Right atrium auricular region (tissue), 2 donors: ENCODE data around the gene LTBP1. TPM values are rescaled to one million over a fixed set of nuclear protein-coding genes. Genes with fewer than 3 reads are reported as not detected.

ENCODE experiments used
- DNase-seq: peaks from one replicate; pipeline ENCODE4 v3.0.0-alpha.2; 2019; ENCODE audit warnings: low spot score
- H3K27ac ChIP-seq, 2 donors: fragments of 200-600 bp; sonication (generic); 1 replicate in 1 of 2; 2 replicates in 1 of 2; pipeline ENCODE4 v1.5.1; 2016 to 2019
- H3K27me3 ChIP-seq, 2 donors: fragments of 200-600 bp; sonication (generic); one replicate each; pipeline versions ENCODE4 v1.5.1 to v1.6.0; 2017 to 2019
- H3K36me3 ChIP-seq: fragments of 200-600 bp; sonication (generic); one replicate; pipeline ENCODE4 v1.5.1; 2016
- H3K4me1 ChIP-seq, 2 donors: fragments of 200-600 bp; sonication (generic); one replicate each; pipeline versions ENCODE4 v1.5.1 to v1.6.0; 2017 to 2019
- H3K4me3 ChIP-seq, 2 donors: fragments of 200-600 bp; sonication (generic); 1 replicate in 1 of 2; 2 replicates in 1 of 2; pipeline ENCODE4 v1.5.1; 2017 to 2019; ENCODE audit warnings: mild to moderate bottlenecking in 1 of 2, moderate library complexity in 1 of 2
- H3K9me3 ChIP-seq, 2 donors: fragments of 200-600 bp; sonication (generic); one replicate each; pipeline ENCODE4 v1.5.1; 2019
- total RNA-seq, 2 donors: library from RNA; depleted of rRNA; stranded (reverse); fragments of >200 nt; gene quantifications; one replicate each; pipeline ENCODE4 v1.1.0, GENCODE V29; 2016
- TF ChIP-seq, protein P1 (sequence below), 2 donors: fragments of 200-600 bp; sonication (generic); IDR thresholded peaks; one replicate each; pipeline ENCODE4 v1.5.1; 2019; ENCODE audit warnings: antibody characterized with exemption in 2 of 2

LTBP1 gene
- total RNA-seq, 2 donors from 2014 or later, result 168 to 291 TPM

DNA sequence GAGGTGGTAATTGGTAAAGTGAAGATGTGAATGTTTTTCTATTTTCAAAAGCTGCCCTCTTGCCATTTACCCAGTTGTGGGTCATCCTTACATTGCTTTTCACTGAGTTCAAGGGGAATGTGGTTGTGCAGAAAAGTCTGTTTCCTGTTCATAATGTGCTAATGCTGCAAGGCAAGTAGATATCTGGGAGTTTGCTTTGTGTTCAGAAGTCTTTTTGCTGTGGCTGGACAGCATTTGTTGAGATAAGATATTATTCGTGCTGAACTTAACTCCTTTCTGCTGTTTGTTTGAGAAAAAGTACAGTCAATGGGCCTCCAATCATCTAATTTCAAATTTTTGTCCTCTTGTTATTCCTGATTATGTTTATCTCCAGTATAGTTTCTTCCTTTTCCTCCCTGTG lies 263.2 kb downstream of the LTBP1 start:
- H3K27me3 ChIP-seq, result no peaks in the 10 kb centered on the region
- no peaks in the 10 kb centered on the region for H3K9me3 ChIP-seq
- TF ChIP-seq, protein P1, sequence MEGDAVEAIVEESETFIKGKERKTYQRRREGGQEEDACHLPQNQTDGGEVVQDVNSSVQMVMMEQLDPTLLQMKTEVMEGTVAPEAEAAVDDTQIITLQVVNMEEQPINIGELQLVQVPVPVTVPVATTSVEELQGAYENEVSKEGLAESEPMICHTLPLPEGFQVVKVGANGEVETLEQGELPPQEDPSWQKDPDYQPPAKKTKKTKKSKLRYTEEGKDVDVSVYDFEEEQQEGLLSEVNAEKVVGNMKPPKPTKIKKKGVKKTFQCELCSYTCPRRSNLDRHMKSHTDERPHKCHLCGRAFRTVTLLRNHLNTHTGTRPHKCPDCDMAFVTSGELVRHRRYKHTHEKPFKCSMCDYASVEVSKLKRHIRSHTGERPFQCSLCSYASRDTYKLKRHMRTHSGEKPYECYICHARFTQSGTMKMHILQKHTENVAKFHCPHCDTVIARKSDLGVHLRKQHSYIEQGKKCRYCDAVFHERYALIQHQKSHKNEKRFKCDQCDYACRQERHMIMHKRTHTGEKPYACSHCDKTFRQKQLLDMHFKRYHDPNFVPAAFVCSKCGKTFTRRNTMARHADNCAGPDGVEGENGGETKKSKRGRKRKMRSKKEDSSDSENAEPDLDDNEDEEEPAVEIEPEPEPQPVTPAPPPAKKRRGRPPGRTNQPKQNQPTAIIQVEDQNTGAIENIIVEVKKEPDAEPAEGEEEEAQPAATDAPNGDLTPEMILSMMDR (IDR thresholded peaks at IDR 0.05), result no peak
- peaks cover 7% of the 10 kb centered on the region for H3K36me3 ChIP-seq
- peaks cover 0 to 43% of the 10 kb centered on the region in 2 donors for H3K4me1 ChIP-seq
- H3K27ac ChIP-seq, result peak overlapping the region; percentile 47 to 79
- no peak for DNase-seq
- H3K4me3 ChIP-seq, result no peak overlapping the region

- Histone ChIP-seq H3K36me3 (peaks cover 7% of the 10 kb centered on the region), H3K27ac (peak overlapping the region; percentile 47 to 79), H3K27me3 (no peaks in the 10 kb centered on the region), H3K4me3 (no peak overlapping the region), H3K4me1 (peaks cover 0 to 50% of the 10 kb centered on the region in 2 donors), H3K9me3 (no peaks in the 10 kb centered on the region)
- TF ChIP-seq, protein P1 (IDR thresholded peaks at IDR 0.05), result no peak
- DNase-seq, result no peak
Observed at GRCh38 chr2:33210626-33211025, 263.9 kb downstream of the LTBP1 start.

GRCh38 chr2:33212151-33212550 lies 265.4 kb downstream of the LTBP1 start:
- no peaks in the 10 kb centered on the region for H3K9me3 ChIP-seq
- TF ChIP-seq, protein P1 (IDR thresholded peaks at IDR 0.05), result no peak
- DNase-seq, result peak; percentile 66
- H3K4me1 ChIP-seq, result peaks cover 0 to 65% of the 10 kb centered on the region in 2 donors
- no peaks in the 10 kb centered on the region for H3K27me3 ChIP-seq
- peaks cover 7% of the 10 kb centered on the region for H3K36me3 ChIP-seq
- peak overlapping the region; percentile 47 to 79 for H3K27ac ChIP-seq
- no peak overlapping the region for H3K4me3 ChIP-seq

GRCh38 chr2:33213244-33213643 lies 266.5 kb downstream of the LTBP1 start:
- H3K27ac ChIP-seq, result no peak overlapping the region
- no peaks in the 10 kb centered on the region for H3K9me3 ChIP-seq
- H3K4me1 ChIP-seq, result peaks cover 0 to 70% of the 10 kb centered on the region in 2 donors
- DNase-seq, result no peak
- peaks cover 7% of the 10 kb centered on the region for H3K36me3 ChIP-seq
- H3K4me3 ChIP-seq, result no peak overlapping the region
- no peaks in the 10 kb centered on the region for H3K27me3 ChIP-seq
- TF ChIP-seq, protein P1 (IDR thresholded peaks at IDR 0.05), result no peak

GRCh38 chr2:33213648-33214047 lies 266.9 kb downstream of the LTBP1 start:
- no peak for DNase-seq
- Histone ChIP-seq H3K27ac (peak overlapping the region in 1 of 2 donors; percentile 43), H3K4me3 (no peak overlapping the region), H3K27me3 (no peaks in the 10 kb centered on the region), H3K9me3 (no peaks in the 10 kb centered on the region), H3K4me1 (peaks cover 0 to 70% of the 10 kb centered on the region in 2 donors), H3K36me3 (peaks cover 7% of the 10 kb centered on the region)
- TF ChIP-seq, protein P1 (IDR thresholded peaks at IDR 0.05), result no peak

- Histone ChIP-seq H3K36me3 (peaks cover 7% of the 10 kb centered on the region), H3K27me3 (no peaks in the 10 kb centered on the region), H3K4me3 (no peak overlapping the region), H3K27ac (peak overlapping the region; percentile 43 to 59), H3K4me1 (peaks cover 0 to 67% of the 10 kb centered on the region in 2 donors), H3K9me3 (no peaks in the 10 kb centered on the region)
- DNase-seq, result peak; percentile 64
- TF ChIP-seq, protein P1 (IDR thresholded peaks at IDR 0.05), result no peak
Observed at GRCh38 chr2:33214436-33214835, 267.7 kb downstream of the LTBP1 start.
